RWPE1 (cell line): ENCODE data around the gene TGM6.
"Not testable (repeated sequence)": the region's sequence is repeated elsewhere in the genome, so short reads cannot be mapped to it uniquely, and the experiment has no call there.

Source experiments
- CTCF ChIA-PET: fragments of 350-600 bp; sonication (Branson Sonifier 250); formaldehyde crosslinking; extraction: SDS; loops from one replicate; lab custom pipeline; 2021; lab: Yijun Ruan, JAX
- POLR2A ChIA-PET: fragments of 400-600 bp; formaldehyde crosslinking; extraction: SDS; loops from one replicate; lab custom pipeline; 2020; ENCODE audit warnings: antibody characterized with exemption; ENCODE audit not compliant: low non-redundant PET; lab: Yijun Ruan, JAX
- DNase-seq: peaks from one replicate; pipeline ENCODE4 v3.0.0; 2012; ENCODE audit warnings: low spot score
- H3K27ac ChIP-seq: fragments of 450-650 bp; 2 replicates; pipeline ENCODE4 v1.5.1; 2017
- CTCF ChIP-seq: fragments of 450-650 bp; conservative IDR thresholded peaks from 2 replicates; pipeline ENCODE4 v1.5.1; 2017; ENCODE audit warnings: low read depth, mild to moderate bottlenecking

Gene TGM6

GRCh38 chr20:2402271-2402980 lies 21.7 kb downstream of the TGM6 start:
- ChIA-PET POLR2A (no interaction called here), CTCF (interaction anchor here (0.6 to 1.6 kb wide), 8 partner anchors 10 to 612 kb away, joined by 3 to 5 read pairs (median 4); no protein-coding TSS in a partner anchor)
- peak; percentile 69 for DNase-seq
- H3K27ac ChIP-seq, result no peak overlapping the region; the same call in 1 of the 2 replicates
- peak; percentile 47; the same call in 1 of the 2 replicates for TF ChIP-seq CTCF

- ChIA-PET POLR2A (no interaction called here), CTCF (interaction anchor here (0.5 to 1.6 kb wide), 6 partner anchors 17 to 613 kb away, joined by 3 to 5 read pairs (median 3); no protein-coding TSS in a partner anchor)
- no peak for DNase-seq
- no peak for TF ChIP-seq CTCF
- no peak overlapping the region for H3K27ac ChIP-seq
Measured at GRCh38 chr20:2403291-2404052, 22.8 kb downstream of the TGM6 start.

- TF ChIP-seq CTCF, result no peak
- CTCF ChIA-PET, result interaction anchor here (1.0 to 1.3 kb wide), 2 partner anchors 19 to 198 kb away, joined by 3 to 7 read pairs; no protein-coding TSS in a partner anchor
- POLR2A ChIA-PET, result no interaction called here
Measured at GRCh38 chr20:2405693-2406065, 25.0 kb downstream of the TGM6 start.

GRCh38 chr20:2407355-2407754 lies 26.7 kb downstream of the TGM6 start:
- POLR2A ChIA-PET, H3K27ac ChIP-seq, DNase-seq: not testable (repeated sequence)
- CTCF ChIA-PET, result interaction anchor here (1.4 kb wide), 1 partner anchor 20 kb away, joined by 7 read pairs; no protein-coding TSS in a partner anchor

More at GRCh38 chr20:2405693-2406065, 25.0 kb downstream of the TGM6 start:
- H3K27ac ChIP-seq, result no peak overlapping the region
- no peak for DNase-seq

- DNase-seq, result no peak
- ChIA-PET POLR2A (no interaction called here), CTCF (interaction anchor here (1.4 kb wide), 1 partner anchor 21 kb away, joined by 7 read pairs; no protein-coding TSS in a partner anchor)
- no peak for TF ChIP-seq CTCF
- H3K27ac ChIP-seq, result no peak overlapping the region
Measured at GRCh38 chr20:2408111-2408510, 27.4 kb downstream of the TGM6 start.

GRCh38 chr20:2416541-2417212 lies 36.0 kb downstream of the TGM6 start:
- H3K27ac ChIP-seq, result no peak overlapping the region
- ChIA-PET CTCF (interaction anchor here (0.8 kb wide), 1 partner anchor 36 kb away, joined by 4 read pairs; no protein-coding TSS in a partner anchor), POLR2A (no interaction called here)
- no peak for TF ChIP-seq CTCF
- DNase-seq, result no peak
